NCI-H69 (cell line): ENCODE data around the gene FRRS1.
"Not testable (repeated sequence)": the region's sequence is repeated elsewhere in the genome, so short reads cannot be mapped to it uniquely, and the experiment has no call there.

Experiments used
- DNase-seq: peaks from one replicate; lab custom pipeline; 2025; lab: John Stamatoyannopoulos, UW

The FRRS1 gene

GRCh38 chr1:99764909-99765308 lies 1.5 kb downstream of the FRRS1 start:
- no peak for DNase-seq

GRCh38 chr1:99764439-99764838 lies 2.0 kb downstream of the FRRS1 start:
- DNase-seq: no peak

GRCh38 chr1:99763956-99764355 lies 2.5 kb downstream of the FRRS1 start:
- DNase-seq: no peak

GRCh38 chr1:99761774-99762173 lies 4.7 kb downstream of the FRRS1 start:
- no peak for DNase-seq

GRCh38 chr1:99759518-99760160 lies 6.8 kb downstream of the FRRS1 start:
- DNase-seq: no peak

- not testable (repeated sequence) for DNase-seq
Measured at GRCh38 chr1:99758686-99759517, 7.5 kb downstream of the FRRS1 start.

GRCh38 chr1:99758073-99758511 lies 8.3 kb downstream of the FRRS1 start:
- peak; percentile 26 for DNase-seq

- DNase-seq: no peak
Measured at GRCh38 chr1:99756598-99756997, 9.8 kb downstream of the FRRS1 start.

- no peak for DNase-seq
Measured at GRCh38 chr1:99755664-99756063, 10.8 kb downstream of the FRRS1 start.

GRCh38 chr1:99754697-99755096 lies 11.7 kb downstream of the FRRS1 start:
- DNase-seq: no peak

GRCh38 chr1:99754055-99754626 lies 12.3 kb downstream of the FRRS1 start:
- no peak for DNase-seq

- peak; percentile 44 for DNase-seq
Measured at GRCh38 chr1:99751877-99752504, 14.4 kb downstream of the FRRS1 start.

GRCh38 chr1:99749504-99750347 lies 16.7 kb downstream of the FRRS1 start:
- no peak for DNase-seq

- DNase-seq: no peak
Measured at GRCh38 chr1:99748419-99748818, 18.0 kb downstream of the FRRS1 start.

- DNase-seq: no peak
Measured at GRCh38 chr1:99745684-99746083, 20.8 kb downstream of the FRRS1 start.

GRCh38 chr1:99745061-99745460 lies 21.4 kb downstream of the FRRS1 start:
- DNase-seq: no peak

- no peak for DNase-seq
Measured at GRCh38 chr1:99740141-99740540, 26.3 kb downstream of the FRRS1 start.

- DNase-seq: peak; percentile 34
Measured at GRCh38 chr1:99738858-99739465, 27.5 kb downstream of the FRRS1 start.

- peak; percentile 73 for DNase-seq
Measured at GRCh38 chr1:99737016-99737415, 29.4 kb downstream of the FRRS1 start.

GRCh38 chr1:99735852-99736251 lies 30.6 kb downstream of the FRRS1 start:
- DNase-seq: no peak

- no peak for DNase-seq
Measured at GRCh38 chr1:99731384-99731783, 35.1 kb downstream of the FRRS1 start.
